Measurements from ENCODE around the gene C4orf33.
"Not testable (repeated sequence)": the region's sequence is repeated elsewhere in the genome, so short reads cannot be mapped to it uniquely, and the experiment has no call there.

The C4orf33 gene

GRCh38 chr4:129095811-129096454, at the start of gene C4orf33:
C4orf33 (plus strand) TSS chr4:129096152; CDS start chr4:129102611, 6,459 bp downstream.
- FAIRE-seq (peak; percentile 87), DNase-seq (ENCODE audit: extremely low spot score, insufficient read length, low read depth) (peak; percentile 45)

- no peak for FAIRE-seq
- no peak for DNase-seq (ENCODE audit: extremely low spot score, insufficient read length, low read depth)
Measured at GRCh38 chr4:129059028-129059427, 36.9 kb upstream of the C4orf33 start.

GRCh38 chr4:129062580-129062979, 33.4 kb upstream of the C4orf33 start:
- no peak for FAIRE-seq

GRCh38 chr4:129063640-129064039, 32.3 kb upstream of the C4orf33 start:
- no peak for DNase-seq (ENCODE audit: extremely low spot score, insufficient read length, low read depth)
- FAIRE-seq, result no peak

More at GRCh38 chr4:129062580-129062979, 33.4 kb upstream of the C4orf33 start:
- DNase-seq (ENCODE audit: extremely low spot score, insufficient read length, low read depth), result no peak

- FAIRE-seq, result no peak
- DNase-seq (ENCODE audit: extremely low spot score, insufficient read length, low read depth), result no peak
Measured at GRCh38 chr4:129064717-129065116, 31.2 kb upstream of the C4orf33 start.

- peak; percentile 42 for FAIRE-seq
- DNase-seq (ENCODE audit: extremely low spot score, insufficient read length, low read depth), result not testable (repeated sequence)
Measured at GRCh38 chr4:129069537-129069936, 26.4 kb upstream of the C4orf33 start.

GRCh38 chr4:129077326-129077725, 18.6 kb upstream of the C4orf33 start:
- DNase-seq (ENCODE audit: extremely low spot score, insufficient read length, low read depth), result no peak
- no peak for FAIRE-seq

GRCh38 chr4:129080129-129080528, 15.8 kb upstream of the C4orf33 start:
- FAIRE-seq (no peak), DNase-seq (ENCODE audit: extremely low spot score, insufficient read length, low read depth) (no peak)

GRCh38 chr4:129082302-129082701, 13.7 kb upstream of the C4orf33 start:
- no peak for DNase-seq (ENCODE audit: extremely low spot score, insufficient read length, low read depth)
- FAIRE-seq, result no peak

GRCh38 chr4:129085472-129085871, 10.5 kb upstream of the C4orf33 start:
- FAIRE-seq (no peak), DNase-seq (ENCODE audit: extremely low spot score, insufficient read length, low read depth) (no peak)

GRCh38 chr4:129087516-129087915, 8.4 kb upstream of the C4orf33 start:
- FAIRE-seq (no peak), DNase-seq (ENCODE audit: extremely low spot score, insufficient read length, low read depth) (no peak)

GRCh38 chr4:129092631-129093190, 3.2 kb upstream of the C4orf33 start:
- DNase-seq (ENCODE audit: extremely low spot score, insufficient read length, low read depth) (no peak), FAIRE-seq (peak; percentile 56)

- DNase-seq (ENCODE audit: extremely low spot score, insufficient read length, low read depth), result peak; percentile 81
- FAIRE-seq, result peak; percentile 99
Measured at GRCh38 chr4:129093191-129093920, 2.6 kb upstream of the C4orf33 start, which contains the start of gene SCLT1. SCLT1 (minus strand) TSS chr4:129093539; CDS start chr4:129093103, 436 bp downstream.

GRCh38 chr4:129094347-129094746, 1.6 kb upstream of the C4orf33 start:
- FAIRE-seq (no peak), DNase-seq (ENCODE audit: extremely low spot score, insufficient read length, low read depth) (no peak)

- no peak for DNase-seq (ENCODE audit: extremely low spot score, insufficient read length, low read depth)
- FAIRE-seq, result no peak
Measured at GRCh38 chr4:129098531-129099001, 2.6 kb downstream of the C4orf33 start.

GRCh38 chr4:129109965-129110824, 14.2 kb downstream of the C4orf33 start:
- FAIRE-seq (no peak), DNase-seq (ENCODE audit: extremely low spot score, insufficient read length, low read depth) (no peak)

- DNase-seq (ENCODE audit: extremely low spot score, insufficient read length, low read depth), result no peak
- FAIRE-seq, result no peak
Measured at GRCh38 chr4:129110931-129111330, 15.0 kb downstream of the C4orf33 start.

GRCh38 chr4:129111919-129112318, 16.0 kb downstream of the C4orf33 start:
- FAIRE-seq, result peak; percentile 9
- DNase-seq (ENCODE audit: extremely low spot score, insufficient read length, low read depth), result no peak

- DNase-seq (ENCODE audit: extremely low spot score, insufficient read length, low read depth) (no peak), FAIRE-seq (no peak)
Measured at GRCh38 chr4:129113434-129113833, 17.5 kb downstream of the C4orf33 start.

- FAIRE-seq (no peak), DNase-seq (ENCODE audit: extremely low spot score, insufficient read length, low read depth) (no peak)
Measured at GRCh38 chr4:129113919-129114318, 18.0 kb downstream of the C4orf33 start.

Measured in GM18507 (cell line).